CD4-positive, alpha-beta T cell treated with Interleukin-6 for 4 hours (primary cell): ENCODE measurements around the gene RDH11.
"Not testable (repeated sequence)": the region's sequence is repeated elsewhere in the genome, so short reads cannot be mapped to it uniquely, and the experiment has no call there.

Source experiments
- DNase-seq: peaks from one replicate; pipeline ENCODE4 v3.0.0-alpha.2; 2020; ENCODE audit warnings: mixed read lengths

The RDH11 gene

GRCh38 chr14:67703997-67704396 is 8.4 kb upstream of the RDH11 start:
- no peak for DNase-seq

GRCh38 chr14:67701492-67701891 is 5.9 kb upstream of the RDH11 start, which contains the start of gene RDH12:
TSS of gene RDH12 (plus strand) at chr14:67701886. CDS start at chr14:67722643, 20,757 bp downstream.
- not testable (repeated sequence) for DNase-seq

- DNase-seq: no peak
Observed at GRCh38 chr14:67698179-67698578, 2.6 kb upstream of the RDH11 start.

GRCh38 chr14:67697006-67697405 is 1.4 kb upstream of the RDH11 start:
- no peak for DNase-seq

- DNase-seq: peak; percentile 65
Observed at GRCh38 chr14:67694791-67695393, 672 bp downstream of the RDH11 start.

- DNase-seq: no peak
Observed at GRCh38 chr14:67690011-67690410, 5.6 kb downstream of the RDH11 start.

- DNase-seq: no peak
Observed at GRCh38 chr14:67683842-67684241, 11.7 kb downstream of the RDH11 start.

- no peak for DNase-seq
Observed at GRCh38 chr14:67680941-67681340, 14.6 kb downstream of the RDH11 start.

- no peak for DNase-seq
Observed at GRCh38 chr14:67680121-67680602, 15.4 kb downstream of the RDH11 start.

- DNase-seq: no peak
Observed at GRCh38 chr14:67679006-67679405, 16.6 kb downstream of the RDH11 start.

GRCh38 chr14:67675219-67675582 is 20.4 kb downstream of the RDH11 start:
- no peak for DNase-seq

- peak; percentile 78 for DNase-seq
Observed at GRCh38 chr14:67674480-67675218, 20.9 kb downstream of the RDH11 start, which contains the start of gene VTI1B. TSS of gene VTI1B (minus strand) at chr14:67674632. CDS start at chr14:67674489, 143 bp downstream.

- DNase-seq: peak; percentile 62
Observed at GRCh38 chr14:67674139-67674479, 21.5 kb downstream of the RDH11 start.

- DNase-seq: no peak
Observed at GRCh38 chr14:67673451-67673850, 22.1 kb downstream of the RDH11 start.

- no peak for DNase-seq
Observed at GRCh38 chr14:67668559-67668958, 27.0 kb downstream of the RDH11 start.

- DNase-seq: peak; percentile 40
Observed at GRCh38 chr14:67666750-67667449, 28.7 kb downstream of the RDH11 start.

GRCh38 chr14:67665868-67666267 is 29.7 kb downstream of the RDH11 start:
- no peak for DNase-seq

GRCh38 chr14:67663633-67664032 is 31.9 kb downstream of the RDH11 start:
- no peak for DNase-seq

- no peak for DNase-seq
Observed at GRCh38 chr14:67653651-67654280, 41.8 kb downstream of the RDH11 start.

GRCh38 chr14:67652189-67652588 is 43.4 kb downstream of the RDH11 start:
- DNase-seq: no peak

- no peak for DNase-seq
Observed at GRCh38 chr14:67650694-67651093, 44.9 kb downstream of the RDH11 start.

GRCh38 chr14:67650151-67650550 is 45.4 kb downstream of the RDH11 start:
- no peak for DNase-seq

GRCh38 chr14:67646131-67646530 is 49.4 kb downstream of the RDH11 start:
- no peak for DNase-seq
